Measurements from ENCODE around the gene C3orf18.
A peak's percentile ranks its signal among the peaks of the same experiment; 100 is the strongest.
"Not testable (repeated sequence)": the region's sequence is repeated elsewhere in the genome, so short reads cannot be mapped to it uniquely, and the experiment has no call there.

C3orf18 gene

DNA sequence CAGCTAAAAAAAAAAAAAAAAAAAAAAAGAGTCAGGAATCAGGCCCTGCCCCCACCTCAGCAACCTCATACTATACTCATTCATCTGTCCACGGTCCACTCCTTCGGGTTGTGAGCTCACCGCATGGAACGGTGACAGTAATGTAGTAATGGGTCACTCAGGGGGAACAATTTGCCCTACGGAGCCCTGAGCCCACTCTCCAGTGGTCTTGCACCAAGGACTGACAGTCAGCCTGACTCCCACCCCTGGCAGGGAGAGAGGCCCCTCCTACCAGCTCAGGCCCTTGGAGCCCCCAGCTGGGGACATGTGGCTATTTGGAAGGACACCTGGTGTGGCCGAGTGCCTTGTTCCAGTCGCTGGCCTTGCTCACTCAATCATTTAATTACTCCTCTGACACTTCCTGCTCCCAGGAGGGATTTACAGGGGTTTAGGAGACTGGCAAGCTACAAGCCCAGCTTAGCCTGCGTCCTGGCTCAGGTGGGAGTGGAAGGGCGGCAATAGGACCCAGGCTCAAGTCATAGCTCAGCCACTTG, 44.2 kb downstream of the C3orf18 start:
- no peak for DNase-seq (ENCODE audit: low spot score)

DNA sequence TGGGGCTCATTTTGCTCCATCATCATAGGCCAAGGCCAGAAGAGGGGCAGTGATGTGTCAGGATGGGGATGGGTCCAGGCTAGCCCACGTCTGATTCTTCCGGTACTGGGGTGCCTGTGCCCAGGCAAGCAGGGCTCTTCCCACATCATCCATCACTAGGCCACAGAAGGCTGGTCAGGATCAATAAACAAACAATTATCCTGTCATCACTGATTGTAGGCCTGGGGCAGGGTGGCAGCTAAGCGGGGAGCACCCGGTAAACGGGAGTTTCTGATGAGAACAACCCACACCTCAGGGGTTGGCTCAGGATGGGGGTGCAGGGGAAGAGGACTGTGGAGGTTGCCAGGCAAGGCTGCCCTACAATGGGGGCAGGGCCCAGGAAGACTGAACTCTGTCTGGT, 46.0 kb downstream of the C3orf18 start:
- DNase-seq (ENCODE audit: low spot score), result no peak

DNA sequence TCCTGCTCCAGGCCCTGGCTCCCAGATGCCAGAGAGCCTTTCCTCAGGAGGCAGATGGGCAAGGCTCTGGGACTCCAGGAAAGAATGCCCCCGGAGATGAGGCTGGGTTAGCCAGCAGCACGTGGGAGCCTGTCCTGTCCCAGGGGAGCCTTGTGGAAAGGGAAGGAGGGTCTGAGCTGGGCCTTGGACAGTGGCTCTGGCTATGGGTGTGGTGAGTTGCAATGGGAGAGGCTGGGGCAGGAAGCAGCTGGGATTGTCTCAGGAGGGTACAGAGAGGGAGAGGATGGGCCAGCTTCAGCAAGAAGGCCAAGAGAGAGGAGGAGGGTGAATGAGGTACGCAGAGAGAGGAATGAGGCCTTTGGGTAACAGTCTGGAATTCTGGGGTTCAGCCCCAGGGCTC, 46.7 kb downstream of the C3orf18 start:
- no peak for DNase-seq (ENCODE audit: low spot score)

DNA sequence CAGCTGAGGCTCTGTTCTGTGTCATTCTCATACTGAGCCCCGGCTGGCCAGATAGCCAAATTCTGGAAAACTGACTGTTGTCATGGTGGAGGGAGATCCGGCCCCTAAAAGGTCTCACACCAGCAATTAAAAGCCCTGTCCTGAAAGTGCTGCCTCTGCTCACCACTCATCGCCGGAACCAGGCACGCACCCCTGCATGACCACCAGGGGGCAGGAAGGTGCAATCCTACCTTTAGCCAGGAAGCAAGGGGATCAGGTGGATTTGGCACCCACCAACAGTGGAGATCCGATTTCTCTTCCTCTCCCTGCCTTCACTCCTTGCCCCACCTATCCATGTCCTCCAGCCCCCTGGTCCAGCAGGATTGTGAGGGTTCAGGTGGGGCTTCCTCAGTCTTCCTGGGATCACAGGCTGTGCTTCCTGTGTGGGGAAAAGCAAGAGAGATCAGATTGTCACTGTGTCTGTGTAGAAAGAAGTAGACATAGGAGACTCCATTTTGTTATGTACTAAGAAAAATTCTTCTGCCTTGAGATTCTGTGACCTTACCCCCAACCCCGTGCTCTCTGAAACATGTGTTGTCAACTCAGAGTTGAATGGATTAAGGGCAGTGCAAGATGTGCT, 48.0 kb downstream of the C3orf18 start:
- DNase-seq (ENCODE audit: low spot score), result peak; percentile 70

DNA sequence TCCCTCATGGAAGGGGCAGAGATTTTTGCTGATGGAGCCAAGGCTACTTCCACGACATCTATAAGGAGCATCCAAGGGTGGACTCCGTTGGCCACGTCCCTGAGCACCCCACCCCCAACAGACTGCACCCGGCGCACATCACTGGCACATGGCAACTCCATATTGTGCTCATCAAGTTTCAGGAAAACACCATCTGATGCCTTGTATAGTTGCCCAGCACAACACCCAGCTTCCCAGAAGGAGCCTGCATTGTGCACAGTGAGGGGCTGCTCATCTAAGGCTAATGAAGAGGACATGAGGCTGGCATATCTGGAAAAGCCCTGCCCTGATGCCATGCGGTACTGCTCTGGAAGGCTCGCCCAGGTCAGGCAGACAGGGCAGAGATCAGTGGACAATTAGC, 49.1 kb downstream of the C3orf18 start:
- no peak for DNase-seq (ENCODE audit: low spot score)

DNA sequence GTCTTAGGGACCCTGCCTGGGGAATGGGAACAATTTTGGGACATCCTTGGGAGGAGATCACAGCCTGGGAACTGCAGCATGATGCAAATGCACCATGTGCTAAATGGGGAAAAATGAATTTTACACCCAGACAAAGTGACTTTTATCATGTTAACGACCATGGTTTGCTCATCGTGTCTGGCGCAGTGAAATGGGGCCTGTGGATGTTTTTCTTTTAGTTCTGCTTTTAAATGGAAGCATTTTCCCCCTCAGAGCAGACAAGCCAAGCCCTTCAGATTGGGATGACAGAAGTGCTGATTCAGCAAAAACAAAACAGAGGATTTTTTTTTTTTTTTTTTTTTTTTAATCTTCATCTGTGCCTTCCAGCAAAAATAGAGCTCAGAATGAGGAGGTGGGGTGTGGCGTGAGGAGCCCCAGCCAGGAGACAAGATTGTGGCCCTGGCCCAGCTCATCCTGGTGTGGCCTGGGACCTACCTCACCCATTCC, 49.8 kb downstream of the C3orf18 start:
- DNase-seq (ENCODE audit: low spot score), result no peak

DNA sequence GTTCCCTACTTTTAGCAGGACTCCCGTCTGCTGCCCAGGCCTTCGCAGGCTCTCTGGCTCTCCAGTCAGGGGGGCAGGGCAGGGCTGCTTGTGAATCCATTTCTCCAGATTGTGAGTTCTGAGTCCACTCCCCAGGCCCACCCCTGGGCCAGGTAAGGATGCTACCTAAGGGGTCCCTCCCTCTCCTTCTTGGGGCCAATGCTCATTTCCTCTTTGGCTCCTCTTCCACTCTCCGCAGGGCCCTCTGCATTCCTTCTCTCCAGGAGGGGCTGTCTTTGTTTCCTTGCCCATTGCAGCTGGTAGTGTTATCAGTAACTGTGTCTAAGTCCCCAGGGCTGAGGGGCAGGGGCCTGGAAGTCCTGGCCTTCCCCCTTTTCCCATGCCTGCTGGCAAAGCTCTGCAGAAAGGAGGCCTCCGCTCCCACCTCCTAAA, 51.1 kb downstream of the C3orf18 start:
- DNase-seq (ENCODE audit: low spot score), result no peak

DNA sequence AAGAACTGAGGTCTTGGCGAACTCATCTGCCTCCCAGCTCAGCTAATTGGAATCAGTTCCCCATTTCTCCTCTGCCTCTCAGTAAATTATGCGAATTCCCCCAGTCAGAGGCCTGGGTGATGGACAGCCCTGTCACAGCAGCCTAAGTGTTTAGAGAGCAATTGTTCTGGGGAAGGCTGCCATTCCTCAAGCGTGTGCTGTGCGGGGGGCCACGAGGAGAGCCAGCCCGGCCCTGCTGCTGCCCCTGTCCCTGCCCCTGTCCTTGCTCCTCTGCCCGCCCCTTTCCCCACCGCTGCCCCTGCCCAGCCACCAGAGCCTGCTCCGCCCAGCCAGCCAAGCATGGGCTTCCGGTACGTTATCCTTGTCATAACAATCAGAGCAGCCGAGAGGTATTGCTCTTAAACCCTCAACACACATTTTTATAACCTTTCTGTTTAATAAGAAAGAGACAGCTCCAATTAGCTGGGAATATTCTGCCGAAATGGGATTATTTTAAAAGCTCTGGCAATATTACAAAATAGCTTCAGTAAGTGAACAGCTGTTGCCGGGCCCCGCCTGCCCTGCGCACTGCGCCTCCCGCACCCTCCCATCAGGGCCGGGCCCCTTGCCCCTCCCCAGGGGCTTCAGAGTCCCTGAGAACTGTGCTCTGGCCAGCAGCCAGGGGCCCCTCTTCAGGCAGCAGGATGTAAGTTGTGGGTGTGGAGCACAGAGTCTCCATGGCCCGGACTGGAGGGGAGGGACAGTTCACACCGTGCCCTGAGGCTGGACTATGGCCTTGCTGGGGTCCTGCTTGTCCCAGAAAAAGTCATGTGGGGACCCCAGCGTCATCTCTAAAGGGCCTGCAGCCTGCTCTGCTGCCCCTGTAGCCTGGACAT, 51.7 kb downstream of the C3orf18 start:
- DNase-seq (ENCODE audit: low spot score), result no peak

DNA sequence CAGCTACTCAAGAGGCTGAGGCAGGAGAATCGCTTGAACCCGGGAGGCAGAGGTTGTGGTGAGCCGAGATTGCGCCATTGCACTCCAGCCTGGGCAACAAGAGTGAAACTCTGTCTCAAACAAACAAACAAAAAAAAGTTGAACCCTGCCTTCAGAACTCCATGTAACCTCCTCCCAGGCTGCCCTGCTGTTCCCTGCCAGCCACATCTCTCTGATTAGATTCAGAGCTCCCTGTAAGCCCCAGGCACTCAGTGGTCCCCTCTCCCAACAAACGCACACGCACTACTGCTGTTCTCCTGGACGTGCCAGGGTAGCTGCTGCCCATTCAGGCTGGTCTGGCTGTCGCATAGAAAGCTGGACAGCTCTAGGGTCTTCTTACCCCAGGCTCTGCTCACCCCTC, 54.6 kb downstream of the C3orf18 start:
- not testable (repeated sequence) for DNase-seq (ENCODE audit: low spot score)

DNA sequence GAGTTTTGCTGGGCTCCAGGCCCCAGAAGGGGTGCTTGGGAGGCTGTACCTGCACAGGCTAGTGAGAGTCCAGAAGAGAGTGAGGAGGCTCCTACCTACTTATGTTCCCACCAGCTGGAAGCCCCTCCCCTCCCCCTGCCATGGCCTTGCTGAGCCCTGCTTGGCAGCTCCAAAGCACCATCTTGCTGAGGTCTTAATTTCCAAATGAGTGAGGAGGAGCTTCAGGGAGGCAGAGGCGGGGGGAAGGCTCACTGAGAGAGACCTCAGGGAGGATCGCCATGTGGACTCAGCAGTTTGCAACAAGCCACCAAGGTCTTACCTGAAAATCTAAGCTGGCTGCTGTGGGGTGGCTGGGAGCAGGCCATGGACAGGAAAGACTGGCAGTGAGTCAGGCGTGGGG, 55.4 kb downstream of the C3orf18 start:
- DNase-seq (ENCODE audit: low spot score), result no peak

DNA sequence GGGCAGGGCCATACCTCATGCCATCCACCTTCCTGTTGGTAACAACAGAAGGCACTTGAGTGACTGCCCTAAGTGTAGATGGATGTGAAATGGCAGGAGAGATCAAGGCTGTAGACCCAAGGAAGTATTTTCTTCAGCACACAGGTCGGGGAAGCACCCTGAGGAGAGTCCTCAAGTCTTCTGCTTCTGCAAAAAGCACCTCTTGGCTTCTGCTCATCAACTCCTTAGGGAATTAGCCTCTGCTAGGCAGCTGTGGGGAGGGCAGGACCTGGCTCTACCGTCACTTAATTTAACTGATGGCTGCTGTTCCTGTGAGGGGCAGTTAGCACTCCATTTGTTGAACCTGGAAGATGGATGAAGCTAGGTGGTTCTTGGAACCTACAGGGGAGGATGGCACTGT, 57.2 kb downstream of the C3orf18 start:
- no peak for DNase-seq (ENCODE audit: low spot score)

DNA sequence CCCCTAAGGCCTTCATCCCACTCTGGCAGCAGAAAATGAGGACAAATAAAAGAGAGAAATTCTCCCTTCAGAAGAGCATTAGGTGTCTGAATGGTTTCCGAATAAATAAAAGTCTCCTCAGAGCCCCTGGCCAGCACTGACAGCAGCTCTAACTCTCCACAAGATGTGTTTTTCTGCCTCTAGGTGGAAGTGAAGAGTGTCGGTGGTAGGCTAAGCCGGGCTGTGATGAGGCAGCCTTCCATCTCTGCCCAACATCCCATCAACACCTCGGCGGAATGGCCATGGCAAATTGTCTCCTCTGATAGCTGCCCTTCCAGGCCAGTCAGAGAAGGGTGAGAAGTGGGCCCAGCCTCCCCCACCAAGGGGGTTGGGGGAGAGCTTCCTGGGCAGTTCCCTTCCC, 57.8 kb downstream of the C3orf18 start:
- DNase-seq (ENCODE audit: low spot score), result no peak

DNA sequence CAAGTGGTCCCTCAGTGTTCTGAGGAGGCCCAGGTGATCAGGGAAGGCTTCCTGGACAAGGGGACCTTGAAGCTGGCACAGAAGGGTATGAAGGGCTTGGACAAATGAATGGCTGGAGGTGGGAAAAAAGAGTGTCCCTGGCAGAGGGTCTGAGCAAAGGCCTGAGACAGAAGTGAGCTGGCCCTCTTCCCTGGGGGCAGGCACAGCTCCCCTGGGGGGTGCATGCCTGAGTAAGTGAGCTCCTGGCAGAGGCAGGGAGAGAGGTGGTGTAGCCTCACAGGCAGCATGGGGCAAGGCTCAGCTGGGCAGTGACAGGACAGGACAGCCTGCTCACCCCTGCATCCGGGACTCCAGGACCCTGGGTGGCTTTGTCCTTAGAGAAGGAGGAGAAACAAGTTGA, 58.7 kb downstream of the C3orf18 start:
- DNase-seq (ENCODE audit: low spot score), result no peak
